ENCODE measurements around the gene SLC24A5.

- TF ChIP-seq POLR2A (IDR thresholded peaks at IDR 0.05; ENCODE audit: low read length) (no peak), GATA1 (IDR thresholded peaks at IDR 0.05; ENCODE audit: low read depth, low read length) (no peak)
Observed at GRCh38 chr15:48176957-48177356, 56.2 kb downstream of the SLC24A5 start.

All from erythroblast (primary cell).